ENCODE data around the gene NAV2.

DNA sequence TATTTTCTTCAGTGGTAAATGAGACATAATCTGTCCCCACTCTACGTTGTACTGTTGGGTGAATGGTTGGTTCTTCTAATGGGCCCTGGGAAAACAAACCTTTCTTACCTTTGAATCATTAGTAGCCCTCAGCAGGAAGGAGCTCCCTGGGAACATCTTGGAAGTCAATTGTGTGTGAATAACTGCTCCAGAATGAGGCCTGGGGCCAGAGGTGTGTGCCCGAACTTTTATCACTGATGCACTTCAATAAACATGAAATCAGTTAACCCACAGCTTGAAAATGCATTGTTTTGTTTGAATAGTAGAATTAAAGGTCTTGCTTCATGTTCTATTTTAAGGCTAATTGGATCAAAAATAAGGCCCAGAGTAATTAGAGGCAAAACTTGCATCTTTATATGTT, 67.1 kb downstream of the NAV2 start:
- TF ChIP-seq, protein P1, sequence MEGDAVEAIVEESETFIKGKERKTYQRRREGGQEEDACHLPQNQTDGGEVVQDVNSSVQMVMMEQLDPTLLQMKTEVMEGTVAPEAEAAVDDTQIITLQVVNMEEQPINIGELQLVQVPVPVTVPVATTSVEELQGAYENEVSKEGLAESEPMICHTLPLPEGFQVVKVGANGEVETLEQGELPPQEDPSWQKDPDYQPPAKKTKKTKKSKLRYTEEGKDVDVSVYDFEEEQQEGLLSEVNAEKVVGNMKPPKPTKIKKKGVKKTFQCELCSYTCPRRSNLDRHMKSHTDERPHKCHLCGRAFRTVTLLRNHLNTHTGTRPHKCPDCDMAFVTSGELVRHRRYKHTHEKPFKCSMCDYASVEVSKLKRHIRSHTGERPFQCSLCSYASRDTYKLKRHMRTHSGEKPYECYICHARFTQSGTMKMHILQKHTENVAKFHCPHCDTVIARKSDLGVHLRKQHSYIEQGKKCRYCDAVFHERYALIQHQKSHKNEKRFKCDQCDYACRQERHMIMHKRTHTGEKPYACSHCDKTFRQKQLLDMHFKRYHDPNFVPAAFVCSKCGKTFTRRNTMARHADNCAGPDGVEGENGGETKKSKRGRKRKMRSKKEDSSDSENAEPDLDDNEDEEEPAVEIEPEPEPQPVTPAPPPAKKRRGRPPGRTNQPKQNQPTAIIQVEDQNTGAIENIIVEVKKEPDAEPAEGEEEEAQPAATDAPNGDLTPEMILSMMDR (conservative IDR thresholded peaks at IDR 0.05 in 1 of 2, IDR thresholded peaks at IDR 0.05 in 1 of 2; ENCODE audit: extremely low read depth in 1 of 2, insufficient read depth in 1 of 2, low read depth in 1 of 2, low read length in 2 of 2): no peak
- no peak for TF ChIP-seq EZH2 (IDR thresholded peaks at IDR 0.05; ENCODE audit: borderline replicate concordance, low read length)
